Activated naive CD8-positive, alpha-beta T cell treated with anti-CD3 and anti-CD28 coated beads, Interleukin-2, amount 10 ng/mL, durations not matched to agents 7 days and 5 days (primary cell): ENCODE data around the gene GPR137B. TPM values are rescaled to one million over a fixed set of nuclear protein-coding genes. Genes with fewer than 3 reads are reported as not detected.
"Not testable (repeated sequence)": the region's sequence is repeated elsewhere in the genome, so short reads cannot be mapped to it uniquely, and the experiment has no call there.

Experiments
- ATAC-seq: fragments of 150-1000 bp; cut with Tn5 transposase; one replicate; pipeline ENCODE4 v1.10.0; 2021; ENCODE audit warnings: low read depth, moderate library complexity
- POLR2A ChIA-PET: fragments of 350-600 bp; sonication (Branson Sonifier 250); formaldehyde crosslinking; loops from one replicate; lab custom pipeline; 2021; ENCODE audit warnings: antibody characterized with exemption; lab: Charles Lee
- DNase-seq: peaks from one replicate; pipeline ENCODE4 v3.0.0; 2021
- H3K27ac Mint-ChIP-seq: one replicate; pipeline ENCODE4 v1.8.0; 2022; ENCODE audit warnings: mild to moderate bottlenecking, mixed read lengths
- H3K27me3 Mint-ChIP-seq: one replicate; pipeline ENCODE4 v1.8.0; 2022; ENCODE audit warnings: mild to moderate bottlenecking, moderate library complexity, mixed read lengths
- H3K36me3 Mint-ChIP-seq: one replicate; pipeline ENCODE4 v1.8.0; 2021; ENCODE audit warnings: mild to moderate bottlenecking, mixed read lengths
- H3K4me1 Mint-ChIP-seq: one replicate; pipeline ENCODE4 v1.8.0; 2021; ENCODE audit warnings: mixed read lengths
- H3K4me3 Mint-ChIP-seq: one replicate; pipeline ENCODE4 v1.8.0; 2022; ENCODE audit warnings: mild to moderate bottlenecking, moderate library complexity, mixed read lengths
- H3K9me3 Mint-ChIP-seq: one replicate; pipeline ENCODE4 v1.8.0; 2021; ENCODE audit warnings: mixed read lengths
- total RNA-seq, 2 experiments: library from RNA; stranded (reverse); gene quantifications; one replicate each; pipeline ENCODE4 v1.2.3, GENCODE V29; 2021

GPR137B gene
- total RNA-seq, 2 experiments from 2014 or later, result 8.8 to 9.3 TPM

GRCh38 chr1:236186471-236186870, 44.1 kb downstream of the GPR137B start:
- H3K27ac Mint-ChIP-seq, POLR2A ChIA-PET, H3K27me3 Mint-ChIP-seq, H3K4me1 Mint-ChIP-seq, ATAC-seq, DNase-seq, H3K4me3 Mint-ChIP-seq: not testable (repeated sequence)
- Mint-ChIP-seq H3K9me3 (peaks cover 15% of the 10 kb centered on the region), H3K36me3 (peaks cover 38% of the 10 kb centered on the region)

GRCh38 chr1:236188084-236188483, 45.7 kb downstream of the GPR137B start:
- Mint-ChIP-seq H3K9me3 (peaks cover 15% of the 10 kb centered on the region), H3K36me3 (peaks cover 42% of the 10 kb centered on the region)
- ATAC-seq, H3K4me1 Mint-ChIP-seq, H3K27me3 Mint-ChIP-seq, POLR2A ChIA-PET, H3K27ac Mint-ChIP-seq, H3K4me3 Mint-ChIP-seq, DNase-seq: not testable (repeated sequence)

- ATAC-seq, result no peak
- Mint-ChIP-seq H3K27me3 (no peaks in the 10 kb centered on the region), H3K36me3 (peaks cover 47% of the 10 kb centered on the region), H3K9me3 (peaks cover 18% of the 10 kb centered on the region), H3K27ac (no peak overlapping the region), H3K4me1 (no peaks in the 10 kb centered on the region), H3K4me3 (no peak overlapping the region)
- no peak for DNase-seq
- POLR2A ChIA-PET, result no interaction called here
Observed at GRCh38 chr1:236193184-236193583, 50.8 kb downstream of the GPR137B start.

GRCh38 chr1:236200925-236201324, 58.6 kb downstream of the GPR137B start:
- no peak overlapping the region for H3K4me3 Mint-ChIP-seq
- H3K4me1 Mint-ChIP-seq, result no peaks in the 10 kb centered on the region
- ATAC-seq (no peak), DNase-seq (no peak)
- H3K9me3 Mint-ChIP-seq, result peaks cover 41% of the 10 kb centered on the region
- peaks cover 57% of the 10 kb centered on the region for H3K36me3 Mint-ChIP-seq
- H3K27ac Mint-ChIP-seq, result no peak overlapping the region
- no peaks in the 10 kb centered on the region for H3K27me3 Mint-ChIP-seq
- POLR2A ChIA-PET, result no interaction called here

GRCh38 chr1:236201786-236202185, 59.4 kb downstream of the GPR137B start:
- H3K4me1 Mint-ChIP-seq, result no peaks in the 10 kb centered on the region
- H3K4me3 Mint-ChIP-seq, result no peak overlapping the region
- peaks cover 40% of the 10 kb centered on the region for H3K9me3 Mint-ChIP-seq

GRCh38 chr1:236204039-236204438, 61.7 kb downstream of the GPR137B start:
- no peak overlapping the region for H3K4me3 Mint-ChIP-seq
- no peak overlapping the region for H3K27ac Mint-ChIP-seq
- peaks cover 51% of the 10 kb centered on the region for H3K36me3 Mint-ChIP-seq
- ATAC-seq (no peak), DNase-seq (no peak)
- POLR2A ChIA-PET, result no interaction called here
- H3K9me3 Mint-ChIP-seq, result peaks cover 33% of the 10 kb centered on the region
- no peaks in the 10 kb centered on the region for H3K4me1 Mint-ChIP-seq
- H3K27me3 Mint-ChIP-seq, result no peaks in the 10 kb centered on the region

More at GRCh38 chr1:236201786-236202185, 59.4 kb downstream of the GPR137B start:
- POLR2A ChIA-PET, result no interaction called here
- H3K36me3 Mint-ChIP-seq, result peaks cover 60% of the 10 kb centered on the region
- ATAC-seq (no peak), DNase-seq (no peak)
- H3K27me3 Mint-ChIP-seq, result no peaks in the 10 kb centered on the region
- no peak overlapping the region for H3K27ac Mint-ChIP-seq

- peaks cover 29% of the 10 kb centered on the region for H3K9me3 Mint-ChIP-seq
- no peak overlapping the region for H3K27ac Mint-ChIP-seq
- H3K4me1 Mint-ChIP-seq, result no peaks in the 10 kb centered on the region
- no peak overlapping the region for H3K4me3 Mint-ChIP-seq
- DNase-seq (no peak), ATAC-seq (no peak)
- H3K36me3 Mint-ChIP-seq, result peaks cover 48% of the 10 kb centered on the region
- POLR2A ChIA-PET, result no interaction called here
- no peaks in the 10 kb centered on the region for H3K27me3 Mint-ChIP-seq
Observed at GRCh38 chr1:236204656-236205055, 62.3 kb downstream of the GPR137B start.

- DNase-seq (no peak), ATAC-seq (no peak)
- POLR2A ChIA-PET, result no interaction called here
- Mint-ChIP-seq H3K27ac (no peak overlapping the region), H3K9me3 (peaks cover 16% of the 10 kb centered on the region), H3K4me3 (no peak overlapping the region), H3K27me3 (no peaks in the 10 kb centered on the region), H3K4me1 (no peaks in the 10 kb centered on the region), H3K36me3 (peaks cover 38% of the 10 kb centered on the region)
Observed at GRCh38 chr1:236206548-236206947, 64.2 kb downstream of the GPR137B start.

GRCh38 chr1:236207121-236207520, 64.8 kb downstream of the GPR137B start:
- no peak overlapping the region for H3K4me3 Mint-ChIP-seq
- peaks cover 35% of the 10 kb centered on the region for H3K36me3 Mint-ChIP-seq
- ATAC-seq (no peak), DNase-seq (no peak)
- H3K27ac Mint-ChIP-seq, result no peak overlapping the region
- no peaks in the 10 kb centered on the region for H3K4me1 Mint-ChIP-seq
- H3K27me3 Mint-ChIP-seq, result no peaks in the 10 kb centered on the region
- H3K9me3 Mint-ChIP-seq, result peaks cover 13% of the 10 kb centered on the region
- POLR2A ChIA-PET, result no interaction called here

GRCh38 chr1:236207569-236207968, 65.2 kb downstream of the GPR137B start:
- Mint-ChIP-seq H3K36me3 (peaks cover 34% of the 10 kb centered on the region), H3K27me3 (no peaks in the 10 kb centered on the region)
- POLR2A ChIA-PET, result no interaction called here

GRCh38 chr1:236209185-236209584, 66.8 kb downstream of the GPR137B start:
- no peak for ATAC-seq
- Mint-ChIP-seq H3K4me3 (no peak overlapping the region), H3K36me3 (peaks cover 22% of the 10 kb centered on the region), H3K9me3 (no peaks in the 10 kb centered on the region), H3K27ac (no peak overlapping the region), H3K4me1 (no peaks in the 10 kb centered on the region), H3K27me3 (no peaks in the 10 kb centered on the region)
- POLR2A ChIA-PET, result no interaction called here
- no peak for DNase-seq

More at GRCh38 chr1:236207569-236207968, 65.2 kb downstream of the GPR137B start:
- Mint-ChIP-seq H3K4me3 (no peak overlapping the region), H3K9me3 (peaks cover 8% of the 10 kb centered on the region), H3K27ac (no peak overlapping the region), H3K4me1 (no peaks in the 10 kb centered on the region)
- ATAC-seq, result no peak
- DNase-seq, result no peak

GRCh38 chr1:236209713-236210112, 67.4 kb downstream of the GPR137B start:
- no peak for ATAC-seq
- Mint-ChIP-seq H3K36me3 (peaks cover 17% of the 10 kb centered on the region), H3K4me1 (no peaks in the 10 kb centered on the region), H3K4me3 (no peak overlapping the region), H3K9me3 (no peaks in the 10 kb centered on the region), H3K27me3 (no peaks in the 10 kb centered on the region), H3K27ac (no peak overlapping the region)
- DNase-seq, result no peak
- POLR2A ChIA-PET, result no interaction called here

GRCh38 chr1:236211815-236212214, 69.5 kb downstream of the GPR137B start:
- Mint-ChIP-seq H3K27ac (no peak overlapping the region), H3K27me3 (no peaks in the 10 kb centered on the region), H3K9me3 (no peaks in the 10 kb centered on the region), H3K36me3 (peaks cover 8% of the 10 kb centered on the region), H3K4me1 (no peaks in the 10 kb centered on the region), H3K4me3 (no peak overlapping the region)
- no peak for DNase-seq
- no peak for ATAC-seq
- POLR2A ChIA-PET, result no interaction called here

GRCh38 chr1:236213534-236213933, 71.2 kb downstream of the GPR137B start:
- no peaks in the 10 kb centered on the region for H3K9me3 Mint-ChIP-seq
- no peaks in the 10 kb centered on the region for H3K27me3 Mint-ChIP-seq
- ATAC-seq (no peak), DNase-seq (no peak)
- H3K4me3 Mint-ChIP-seq, result no peak overlapping the region
- H3K4me1 Mint-ChIP-seq, result no peaks in the 10 kb centered on the region
- H3K36me3 Mint-ChIP-seq, result peaks cover 4% of the 10 kb centered on the region
- H3K27ac Mint-ChIP-seq, result no peak overlapping the region
- POLR2A ChIA-PET, result no interaction called here

- POLR2A ChIA-PET, result no interaction called here
- Mint-ChIP-seq H3K4me3 (no peak overlapping the region), H3K27me3 (no peaks in the 10 kb centered on the region), H3K4me1 (no peaks in the 10 kb centered on the region), H3K27ac (no peak overlapping the region), H3K9me3 (no peaks in the 10 kb centered on the region), H3K36me3 (peaks cover 4% of the 10 kb centered on the region)
- DNase-seq (no peak), ATAC-seq (no peak)
Observed at GRCh38 chr1:236214761-236215160, 72.4 kb downstream of the GPR137B start.
